Ureter (tissue), 1 donor: Measurements from ENCODE around the gene C1QTNF9B. TPM values are rescaled to one million over a fixed set of nuclear protein-coding genes. Genes with fewer than 3 reads are reported as not detected.
"Not testable (repeated sequence)": the region's sequence is repeated elsewhere in the genome, so short reads cannot be mapped to it uniquely, and the experiment has no call there.

Experiments used
- DNase-seq: peaks from one replicate; pipeline ENCODE4 v3.0.0-alpha.2; 2020; ENCODE audit warnings: low spot score
- total RNA-seq: library from RNA; stranded (reverse); gene quantifications from one replicate; pipeline ENCODE4 v1.2.4, GENCODE V29; 2023
- donor health status: DM: yes; HTN: yes; CAD: no.

Gene C1QTNF9B
- total RNA-seq, 1 donor from 2014 or later, result not detected

- not testable (repeated sequence) for DNase-seq
Observed at GRCh38 chr13:23893791-23894190, 3.5 kb downstream of the C1QTNF9B start.

GRCh38 chr13:23889615-23890607, 7.4 kb downstream of the C1QTNF9B start:
- DNase-seq, result no peak

DNA sequence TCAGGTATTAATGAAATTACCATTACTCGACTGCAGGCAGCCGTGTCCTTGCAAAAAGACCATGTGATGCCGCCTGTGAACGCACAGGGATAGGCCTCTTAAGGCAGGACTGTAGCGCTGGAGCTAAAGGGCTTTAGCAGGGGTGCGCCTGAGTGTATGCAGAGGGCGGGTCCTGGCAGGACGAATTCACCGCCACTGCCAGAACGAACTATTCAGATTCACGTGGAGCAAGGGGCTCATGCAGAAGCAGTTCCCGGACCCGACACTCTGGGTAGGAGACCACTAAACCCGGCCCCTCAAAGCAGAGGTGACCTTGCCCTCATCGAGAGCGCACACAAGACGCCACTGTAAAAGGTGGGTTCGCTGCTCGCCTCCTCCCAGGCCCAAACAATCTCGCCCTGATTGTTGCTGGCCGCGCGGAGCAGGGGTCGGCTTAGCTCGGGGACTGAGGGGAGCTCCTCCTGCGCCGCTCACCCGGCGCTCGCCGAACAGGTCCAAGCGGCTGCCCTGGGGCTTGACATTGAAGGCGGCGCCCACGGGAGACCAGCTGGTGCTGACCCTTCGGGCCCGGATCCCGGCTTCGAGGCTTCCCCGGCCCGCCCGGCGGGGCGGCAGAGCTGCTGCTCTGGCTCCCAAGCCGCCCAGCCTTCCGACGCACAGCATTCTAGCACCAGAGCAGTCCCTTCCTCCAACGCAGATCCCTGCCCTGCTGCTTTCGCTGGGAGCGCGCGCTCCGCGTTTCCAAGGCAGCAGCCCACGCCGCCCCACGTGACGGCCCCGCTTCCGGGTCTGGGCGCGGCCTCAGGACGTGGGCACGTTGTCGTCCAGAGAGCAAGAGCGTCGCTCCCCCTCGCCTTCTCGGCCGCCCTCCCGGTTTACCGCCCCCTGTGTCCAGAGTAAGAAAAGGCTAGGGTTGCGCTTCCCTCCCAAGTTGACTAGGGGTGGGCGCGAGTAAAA, 8.4 kb downstream of the C1QTNF9B start, which contains the start of gene MIPEP:
Gene MIPEP (minus strand): TSS at position 743 of the 957 bp plus-strand sequence. CDS start 80 bp downstream, at position 663.
- peak; percentile 94 for DNase-seq

DNA sequence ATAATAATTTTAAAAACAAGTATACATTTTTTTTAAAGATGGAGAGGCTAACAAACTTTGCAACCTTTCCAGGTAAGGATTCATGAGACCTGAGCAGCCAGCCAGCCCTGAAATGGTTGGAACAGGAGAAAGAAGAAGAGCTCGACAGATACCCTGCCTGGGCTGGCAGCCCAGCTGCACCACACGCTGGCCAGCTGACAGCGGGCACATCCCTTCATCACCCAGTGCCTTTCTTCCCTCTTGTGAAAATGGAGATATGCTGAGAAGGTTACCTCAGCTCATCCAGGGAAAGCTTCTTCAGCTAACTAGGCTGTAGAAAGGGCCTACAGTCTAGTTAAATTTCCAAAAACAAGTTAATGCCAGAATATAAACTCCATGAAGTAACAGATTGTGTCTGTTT, 12.9 kb downstream of the C1QTNF9B start:
- not testable (repeated sequence) for DNase-seq

GRCh38 chr13:23883255-23883654, 14.0 kb downstream of the C1QTNF9B start:
- DNase-seq, result no peak

DNA sequence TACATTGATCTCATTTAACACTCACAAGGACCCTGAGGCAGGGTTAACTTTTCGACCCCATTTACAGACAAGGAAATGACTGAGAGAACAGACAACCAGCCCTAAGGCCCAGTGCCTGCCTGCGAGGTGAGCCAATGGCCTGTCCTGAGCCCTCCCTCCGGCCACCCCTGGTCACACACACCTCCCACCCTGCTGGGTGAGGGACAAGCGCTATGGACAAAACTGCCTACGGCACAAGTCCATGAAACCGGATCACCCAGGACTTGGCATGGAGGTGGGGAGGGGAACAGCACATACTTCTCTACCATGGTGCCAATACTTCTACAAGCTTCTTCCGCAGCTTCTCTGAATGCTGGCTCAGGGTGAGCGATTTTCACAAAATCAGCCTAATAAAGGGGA, 15.9 kb downstream of the C1QTNF9B start:
- DNase-seq, result not testable (repeated sequence)

GRCh38 chr13:23880493-23881401, 16.6 kb downstream of the C1QTNF9B start:
- DNase-seq, result not testable (repeated sequence)

DNA sequence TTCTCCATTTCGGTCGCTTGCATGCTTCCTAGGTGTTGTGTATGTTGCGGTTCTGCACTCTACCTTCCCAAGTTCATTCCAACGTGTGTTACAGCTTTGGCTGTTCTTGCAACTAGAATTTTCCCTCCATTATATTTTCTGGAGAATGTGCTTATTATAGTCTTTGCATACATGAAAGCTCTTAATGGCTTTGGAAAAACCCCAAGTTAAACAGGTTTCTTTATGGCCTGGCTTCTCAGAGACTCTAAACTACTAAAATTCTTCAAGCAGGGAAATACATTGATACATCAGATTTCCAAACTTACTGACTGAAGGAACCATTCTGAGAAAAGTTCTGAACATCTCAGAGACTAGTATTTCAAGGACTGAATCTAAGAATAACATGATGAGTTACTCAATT, 20.0 kb downstream of the C1QTNF9B start:
- DNase-seq, result no peak

DNA sequence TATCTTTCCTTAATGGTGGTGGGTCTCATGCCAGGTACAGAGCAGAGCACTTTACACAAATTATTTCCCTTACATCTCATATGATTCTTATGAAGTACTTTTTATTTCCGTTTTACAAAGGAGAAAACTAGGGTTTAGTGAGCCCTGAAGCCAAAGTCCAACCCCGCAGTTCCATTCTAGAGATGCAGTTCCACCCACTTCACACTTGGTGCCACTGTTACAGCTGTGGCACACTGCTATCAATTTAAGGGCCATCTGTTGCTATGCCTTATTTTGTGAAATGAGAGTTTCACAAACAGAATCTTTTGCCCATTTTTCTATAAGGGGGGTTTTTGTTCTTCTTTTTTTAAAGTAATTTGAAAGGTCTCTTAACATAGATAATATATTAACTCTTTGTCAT, 21.0 kb downstream of the C1QTNF9B start:
- no peak for DNase-seq

GRCh38 chr13:23871616-23872220, 25.6 kb downstream of the C1QTNF9B start:
- no peak for DNase-seq

DNA sequence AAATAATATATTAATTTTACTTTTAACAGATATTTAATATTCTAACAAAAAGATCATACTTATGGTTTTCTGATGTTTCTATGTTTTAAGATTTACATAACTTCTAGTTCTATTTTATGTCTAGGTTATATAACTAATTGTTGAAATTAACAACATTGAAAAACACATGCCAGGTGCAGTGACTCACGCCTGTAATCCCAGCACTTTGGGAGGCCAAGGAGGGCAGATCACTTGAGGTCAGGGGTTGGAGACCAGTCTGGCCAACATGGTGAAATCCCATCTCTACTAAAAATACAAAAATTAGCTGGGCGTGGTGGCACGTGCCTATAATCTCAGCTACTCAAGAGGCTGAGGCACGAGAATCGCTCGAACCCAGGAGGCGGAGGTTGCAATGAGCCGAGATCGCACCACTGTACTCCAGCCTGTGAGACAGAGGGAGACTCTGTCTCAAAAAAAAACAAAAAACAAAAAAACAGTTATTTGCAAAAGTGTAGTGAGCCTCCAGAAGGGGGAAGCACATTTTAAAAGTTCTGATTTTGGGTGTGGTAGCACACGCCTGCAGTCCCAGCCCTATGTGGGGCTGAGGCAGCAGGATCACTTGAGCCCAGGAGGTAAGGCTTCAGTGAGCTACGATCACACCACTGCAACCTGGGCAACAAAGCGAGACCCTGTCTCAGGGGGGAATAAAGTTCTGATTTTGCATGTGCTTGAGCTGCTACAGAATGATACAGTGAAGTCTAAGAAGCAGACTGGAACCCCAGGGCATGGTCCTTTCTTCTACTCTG, 26.8 kb downstream of the C1QTNF9B start:
- no peak for DNase-seq

DNA sequence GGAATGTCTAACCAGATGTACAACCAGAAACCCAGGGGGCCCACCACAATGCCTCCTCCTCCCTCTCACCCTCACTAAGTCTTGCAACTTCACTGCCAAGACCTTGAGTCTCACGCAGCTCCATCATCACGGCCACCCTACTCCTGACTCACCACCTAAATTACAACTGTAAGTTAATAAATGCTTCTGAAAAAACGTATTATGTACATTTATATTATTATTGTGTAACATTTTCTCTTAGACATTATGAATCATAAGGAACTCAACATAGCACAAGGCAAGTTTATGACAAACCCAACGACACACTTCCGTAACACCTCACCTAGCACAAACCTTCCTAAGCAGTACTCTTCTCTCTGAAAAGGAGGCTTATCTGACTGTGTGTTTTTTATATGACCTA, 28.8 kb downstream of the C1QTNF9B start:
- DNase-seq, result no peak

GRCh38 chr13:23867027-23867491, 30.2 kb downstream of the C1QTNF9B start:
- DNase-seq, result no peak

DNA sequence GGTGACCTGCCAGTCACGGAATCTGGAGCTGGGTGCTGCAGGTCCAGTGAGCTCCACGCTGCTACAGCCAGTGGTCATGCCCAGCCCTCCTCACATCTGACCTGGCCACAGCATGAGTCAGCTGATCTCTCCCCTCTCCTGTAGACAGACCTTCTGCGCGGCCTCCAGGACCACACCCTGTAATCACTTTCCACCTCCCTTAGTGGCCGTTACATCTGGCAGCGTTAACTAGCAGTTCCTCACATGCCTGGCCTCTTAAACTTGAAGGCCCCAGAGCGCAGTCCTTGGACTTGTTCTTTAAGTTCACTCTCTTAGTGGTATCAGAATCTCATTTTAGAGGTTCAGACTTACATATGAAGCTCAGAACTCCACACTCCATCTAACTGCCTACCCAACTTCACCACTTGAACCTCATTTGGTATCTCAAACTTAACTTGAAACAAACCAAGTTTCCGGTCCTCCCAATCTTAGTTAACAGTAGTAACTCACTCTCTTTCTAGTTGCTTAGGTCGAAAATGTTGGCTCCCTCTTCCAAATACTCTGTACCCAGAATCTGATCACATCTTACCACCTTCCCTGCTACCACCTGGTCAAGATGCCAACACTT, 30.8 kb downstream of the C1QTNF9B start:
- DNase-seq, result no peak

GRCh38 chr13:23865906-23866305, 31.4 kb downstream of the C1QTNF9B start:
- DNase-seq, result no peak

- DNase-seq, result no peak
Observed at GRCh38 chr13:23865026-23865425, 32.3 kb downstream of the C1QTNF9B start.

- DNase-seq, result no peak
Observed at GRCh38 chr13:23861310-23861709, 36.0 kb downstream of the C1QTNF9B start.

GRCh38 chr13:23859904-23860303, 37.4 kb downstream of the C1QTNF9B start:
- no peak for DNase-seq

- DNase-seq, result no peak
Observed at GRCh38 chr13:23859455-23859854, 37.8 kb downstream of the C1QTNF9B start.
